K562 (cell line): ENCODE measurements around the gene ITK. TPM values are rescaled to one million over a fixed set of nuclear protein-coding genes. Genes with fewer than 3 reads are reported as not detected.

ENCODE experiments used
- ATAC-seq: fragments of 200-7000 bp; cut with Tn5 transposase; 3 replicates; pipeline ENCODE4 v1.9.1; 2020; ENCODE audit warnings: moderate library complexity
- BruUV-seq: library from RNA; stranded (reverse); fragments of 400-500 nt; replicated peaks from 2 replicates; lab custom pipeline; 2021; lab: Mats Ljungman, UMichigan
- CTCF ChIA-PET: fragments of 300-600 bp; formaldehyde crosslinking; extraction: SDS; loops from one replicate; lab custom pipeline; 2021; ENCODE audit warnings: low intra/inter-chr PET ratio; lab: Yijun Ruan, JAX
- POLR2A ChIA-PET: fragments of 300-600, 350-650 bp; sonication (Branson Sonifier 250); formaldehyde crosslinking; extraction: SDS; loops from one replicate; lab custom pipeline; 2021; ENCODE audit warnings: antibody characterized with exemption, inconsistent platforms; lab: Yijun Ruan, JAX
- DNase-seq, 4 experiments: peaks; one replicate each; pipeline versions ENCODE4 v3.0.0 to v3.0.0-alpha.2; 2011 to 2018; ENCODE audit warnings: low spot score in 3 of 4, mixed read lengths in 3 of 4; ENCODE audit errors: extremely low read depth in 1 of 4
- FAIRE-seq: peaks from 2 replicates; lab custom pipeline; 2011; peaks lifted over from hg19 to GRCh38; lab: Jason Lieb, UNC
- H2AFZ ChIP-seq: 2 replicates; pipeline ENCODE4 v1.6.0; 2011; ENCODE audit warnings: low read depth, low read length, control low read depth, inconsistent platforms
- H3K27ac ChIP-seq: fragments of 200-600 bp; 3 replicates; pipeline ENCODE4 v1.8.0; 2011; ENCODE audit warnings: low read depth, mild to moderate bottlenecking, control low read depth, inconsistent platforms, low read length, moderate library complexity, mixed read lengths; ENCODE audit errors: extremely low read depth
- H3K27me3 ChIP-seq, 2 experiments: fragments of 300-600 bp in 1 of 2; 2 replicates in 1 of 2; 3 replicates in 1 of 2; pipeline versions ENCODE4 v1.6.0 to v1.8.0; 2011; ENCODE audit warnings: inconsistent platforms in 2 of 2, low read length in 2 of 2, mild to moderate bottlenecking in 1 of 2, mixed read lengths in 1 of 2, moderate library complexity in 1 of 2; ENCODE audit not compliant: control insufficient read depth in 2 of 2, insufficient read depth in 2 of 2
- H3K36me3 ChIP-seq: fragments of 300-600 bp; 3 replicates; pipeline ENCODE4 v1.8.0; 2011; ENCODE audit warnings: mild to moderate bottlenecking, low read length, inconsistent platforms; ENCODE audit not compliant: control insufficient read depth, insufficient read depth
- H3K4me1 ChIP-seq, 2 experiments: fragments of 200-600 bp in 1 of 2; replicated peaks in 1 of 2; 2 replicates in 1 of 2; 3 replicates in 1 of 2; pipeline versions ENCODE4 v1.5.1 to v1.8.0; 2011; ENCODE audit warnings: inconsistent platforms in 2 of 2, low read length in 2 of 2, mild to moderate bottlenecking in 1 of 2, mixed read lengths in 1 of 2, moderate library complexity in 1 of 2; ENCODE audit not compliant: control insufficient read depth in 2 of 2, insufficient read depth in 2 of 2
- H3K4me2 ChIP-seq: 2 replicates; pipeline ENCODE4 v1.6.1; 2011; ENCODE audit warnings: low read length, control low read depth, inconsistent platforms, mixed read lengths; ENCODE audit not compliant: insufficient read depth
- H3K4me3 ChIP-seq: fragments of 200-600 bp; sonication (generic), shearing (Covaris generic); 2 replicates; pipeline ENCODE4 v1.5.1; 2016; ENCODE audit warnings: control low read depth, inconsistent platforms
- H3K79me2 ChIP-seq: fragments of 200-600 bp; 3 replicates; pipeline ENCODE4 v1.8.0; 2011; ENCODE audit warnings: low read length, inconsistent platforms; ENCODE audit not compliant: control insufficient read depth, insufficient read depth
- H3K9ac ChIP-seq, 2 experiments: 2 replicates each; pipeline versions ENCODE4 v1.6.0 to v1.6.1; 2011; ENCODE audit warnings: low read depth in 2 of 2, low read length in 2 of 2, control low read depth in 1 of 2, inconsistent platforms in 1 of 2, mild to moderate bottlenecking in 1 of 2, mixed read lengths in 1 of 2; ENCODE audit not compliant: insufficient read depth in 1 of 2
- H3K9me1 ChIP-seq: one replicate; pipeline ENCODE4 v1.6.0; 2011; ENCODE audit warnings: inconsistent platforms, mild to moderate bottlenecking, low read length, moderate library complexity; ENCODE audit not compliant: control insufficient read depth, insufficient read depth
- H3K9me3 ChIP-seq: replicated peaks from 2 replicates; pipeline ENCODE4 v1.5.1; 2011; ENCODE audit warnings: low read depth, low read length, inconsistent platforms; ENCODE audit not compliant: control insufficient read depth, insufficient read depth
- H4K20me1 ChIP-seq: replicated peaks from 2 replicates; pipeline ENCODE4 v1.6.1; 2011; ENCODE audit warnings: low read length, inconsistent platforms, mixed read lengths; ENCODE audit not compliant: control insufficient read depth, insufficient read depth
- BCLAF1 ChIP-seq, 2 experiments: fragments of 450-650 bp in 1 of 2; IDR thresholded peaks; 2 replicates each; pipeline ENCODE4 v1.6.1; 2011 to 2017; ENCODE audit warnings: low read depth in 2 of 2, antibody characterized with exemption in 1 of 2, borderline replicate concordance in 1 of 2, low read length in 1 of 2, mild to moderate bottlenecking in 1 of 2, mixed read lengths in 1 of 2; ENCODE audit not compliant: control insufficient read depth in 1 of 2
- POLR2H ChIP-seq: IDR thresholded peaks from 2 replicates; pipeline ENCODE4 v1.6.1; 2016; ENCODE audit warnings: missing genetic modification characterization, low read depth, mild to moderate bottlenecking, control low read depth, missing compliant biosample characterization, moderate library complexity
- SP2 ChIP-seq: IDR thresholded peaks from 2 replicates; pipeline ENCODE4 v1.6.1; 2011; ENCODE audit warnings: mild to moderate bottlenecking, low read depth, low read length, moderate library complexity; ENCODE audit not compliant: poor library complexity, severe bottlenecking; ENCODE audit errors: extremely low read depth
- USF1 ChIP-seq: sonication (generic); formaldehyde crosslinking; IDR thresholded peaks from 2 replicates; pipeline ENCODE4 v1.9.0; 2022; ENCODE audit warnings: mild to moderate bottlenecking, missing genetic modification reagents
- ZNF778 ChIP-seq: fragments of 450-650 bp; formaldehyde crosslinking; IDR thresholded peaks from 2 replicates; pipeline ENCODE4 v1.4.0; 2020; ENCODE audit warnings: mild to moderate bottlenecking, moderate library complexity
- WGBS: fragments of 100-300 bp; shearing (Covaris generic); methylation state at CpG from one replicate; pipeline ENCODE4 v1.1.6; 2016; ENCODE audit warnings: low coverage, mixed read lengths; ENCODE audit not compliant: insufficient coverage; ENCODE audit errors: missing lambda C conversion rate; 5-methylcytosine and 5-hydroxymethylcytosine counted together
- in situ Hi-C: fragments of 300-500 bp; cut with MboI; formaldehyde crosslinking; loops from 4 replicates; pipeline ENCODE4 v1.15.0; 2018; ENCODE audit warnings: inconsistent platforms, mixed read lengths
- intact Hi-C: fragments of 100-400 bp; cut with micrococcal nuclease; formaldehyde crosslinking; loops from 2 replicates; pipeline ENCODE4 v1.14.2; 2022
- polyA plus RNA-seq, 8 experiments: library from polyadenylated mRNA; depleted of rRNA in 4 of 8; stranded (reverse) in 5 of 8; unstranded in 3 of 8; fragments of >200 nt; fragmentation: Nextera tagmentation in 2 of 8; fragmentation: Illumina TruSeq in 1 of 8; extraction: Ambion mirVana in 2 of 8; extraction: Trizol in 1 of 8; gene quantifications; 2 replicates each; pipeline versions ENCODE4 v1.2.1 to v1.2.3, GENCODE V29; 2011 to 2014; ENCODE audit warnings: inconsistent platforms in 1 of 8, missing spikeins in 1 of 8
- total RNA-seq, 7 experiments: library from RNA; depleted of rRNA in 6 of 7; stranded (reverse); fragments of >200 nt in 6 of 7; fragmentation: Illumina TruSeq in 2 of 7; extraction: Trizol in 2 of 7; gene quantifications; 2 replicates each; pipeline versions ENCODE4 v1.2.1 to v1.2.3, GENCODE V29; 2011 to 2021; ENCODE audit warnings: low replicate concordance in 1 of 7

Gene ITK
- total and polyA plus RNA-seq, 9 of the 15 experiments (the other 6 are each of a cell fraction or from before 2014, with no cell fraction given): 0.04 to 0.75 TPM; not detected in 7

GRCh38 chr5:157252711-157253465 lies 72.2 kb downstream of the ITK start:
- DNase-seq (no peak), FAIRE-seq (no peak)
- CTCF ChIA-PET: interaction anchor here (1.1 to 2.1 kb wide), 2 partner anchors 59 to 491 kb away, joined by 10 to 26 read pairs; partner anchors contain the start of gene LSM11
- H3K4me1 ChIP-seq: no peaks in the 10 kb centered on the region
- H3K9me3 ChIP-seq: no peaks in the 10 kb centered on the region
- no peak overlapping the region for H3K4me2 ChIP-seq
- in situ Hi-C loops: no loop called here
- BruUV-seq: no TSS peak
- intact Hi-C loops: loop anchor here (1.0 to 5.0 kb wide), 3 partner anchors 59 to 224 kb away; no protein-coding TSS in a partner anchor
- H3K27ac ChIP-seq: no peak overlapping the region
- no peaks in the 10 kb centered on the region for H3K79me2 ChIP-seq
- H3K9ac ChIP-seq: no peak overlapping the region
- no peak overlapping the region for H2AFZ ChIP-seq
- WGBS: 4% methylated on average over 4 of the region's 4 CpGs
- no peak for TF ChIP-seq BCLAF1 (IDR thresholded peaks at IDR 0.05; ENCODE audit: borderline replicate concordance in 1 of 2, control insufficient read depth in 1 of 2, low read depth in 2 of 2, low read length in 1 of 2)
- no peak for TF ChIP-seq ZNF778
- no peak for TF ChIP-seq POLR2H (tag)
- TF ChIP-seq SP2: no peak
- no peak for TF ChIP-seq USF1 (CRISPR knock-in tag)
- TF ChIP-seq, all 486 proteins: peak for 0
- Histone ChIP-seq H3K4me3 (no peak overlapping the region), H3K9me1 (no peaks in the 10 kb centered on the region), H4K20me1 (no peaks in the 10 kb centered on the region), H3K36me3 (no peaks in the 10 kb centered on the region), H3K27me3 (peaks cover 0 to 5% of the 10 kb centered on the region in 2 experiments; a peak in 1 of 5 replicates)
- POLR2A ChIA-PET: no interaction called here
- ATAC-seq: peak; percentile 32
